ENCODE results near the gene NLGN1.

GRCh38 chr3:173890091-173890490, 492.5 kb downstream of the NLGN1 start:
- TF ChIP-seq REST (IDR thresholded peaks at IDR 0.05) (no peak), CEBPB (IDR thresholded peaks at IDR 0.05) (no peak), JUN (IDR thresholded peaks at IDR 0.05) (no peak), POLR2A (IDR thresholded peaks at IDR 0.05; ENCODE audit: low read length) (no peak), EP300 (IDR thresholded peaks at IDR 0.05) (no peak), JUNB (IDR thresholded peaks at IDR 0.05) (no peak), ZFP36 (IDR thresholded peaks at IDR 0.05; ENCODE audit: borderline replicate concordance, partially characterized antibody) (no peak), FOSL2 (IDR thresholded peaks at IDR 0.05) (no peak), FOSL2 (CRISPR knock-in tag; IDR thresholded peaks at IDR 0.05) (no peak), RAD21 (conservative IDR thresholded peaks at IDR 0.05 in 1 of 2, IDR thresholded peaks at IDR 0.05 in 1 of 2) (no peak)
- TF ChIP-seq, protein P1, sequence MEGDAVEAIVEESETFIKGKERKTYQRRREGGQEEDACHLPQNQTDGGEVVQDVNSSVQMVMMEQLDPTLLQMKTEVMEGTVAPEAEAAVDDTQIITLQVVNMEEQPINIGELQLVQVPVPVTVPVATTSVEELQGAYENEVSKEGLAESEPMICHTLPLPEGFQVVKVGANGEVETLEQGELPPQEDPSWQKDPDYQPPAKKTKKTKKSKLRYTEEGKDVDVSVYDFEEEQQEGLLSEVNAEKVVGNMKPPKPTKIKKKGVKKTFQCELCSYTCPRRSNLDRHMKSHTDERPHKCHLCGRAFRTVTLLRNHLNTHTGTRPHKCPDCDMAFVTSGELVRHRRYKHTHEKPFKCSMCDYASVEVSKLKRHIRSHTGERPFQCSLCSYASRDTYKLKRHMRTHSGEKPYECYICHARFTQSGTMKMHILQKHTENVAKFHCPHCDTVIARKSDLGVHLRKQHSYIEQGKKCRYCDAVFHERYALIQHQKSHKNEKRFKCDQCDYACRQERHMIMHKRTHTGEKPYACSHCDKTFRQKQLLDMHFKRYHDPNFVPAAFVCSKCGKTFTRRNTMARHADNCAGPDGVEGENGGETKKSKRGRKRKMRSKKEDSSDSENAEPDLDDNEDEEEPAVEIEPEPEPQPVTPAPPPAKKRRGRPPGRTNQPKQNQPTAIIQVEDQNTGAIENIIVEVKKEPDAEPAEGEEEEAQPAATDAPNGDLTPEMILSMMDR (IDR thresholded peaks at IDR 0.05), result no peak
- TF ChIP-seq, protein P2, sequence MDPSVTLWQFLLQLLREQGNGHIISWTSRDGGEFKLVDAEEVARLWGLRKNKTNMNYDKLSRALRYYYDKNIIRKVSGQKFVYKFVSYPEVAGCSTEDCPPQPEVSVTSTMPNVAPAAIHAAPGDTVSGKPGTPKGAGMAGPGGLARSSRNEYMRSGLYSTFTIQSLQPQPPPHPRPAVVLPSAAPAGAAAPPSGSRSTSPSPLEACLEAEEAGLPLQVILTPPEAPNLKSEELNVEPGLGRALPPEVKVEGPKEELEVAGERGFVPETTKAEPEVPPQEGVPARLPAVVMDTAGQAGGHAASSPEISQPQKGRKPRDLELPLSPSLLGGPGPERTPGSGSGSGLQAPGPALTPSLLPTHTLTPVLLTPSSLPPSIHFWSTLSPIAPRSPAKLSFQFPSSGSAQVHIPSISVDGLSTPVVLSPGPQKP (IDR thresholded peaks at IDR 0.05; ENCODE audit: low read depth, low read length), result no peak
